Mesodermal cell (in vitro differentiated cells): ENCODE measurements around the gene NEK7.
A peak's percentile ranks its signal among the peaks of the same experiment; 100 is the strongest.

ENCODE experiments used
- H3K27ac ChIP-seq: 2 replicates; pipeline ENCODE4 v1.7.0; 2013; ENCODE audit warnings: mild to moderate bottlenecking, low read depth, low read length, moderate library complexity; ENCODE audit not compliant: severe bottlenecking
- H3K36me3 ChIP-seq: 2 replicates; pipeline ENCODE4 v1.7.1; 2013; ENCODE audit warnings: mild to moderate bottlenecking, low read length, moderate library complexity; ENCODE audit not compliant: control insufficient read depth, insufficient read depth
- H3K4me1 ChIP-seq: one replicate; pipeline ENCODE4 v1.7.1; 2013; ENCODE audit warnings: mild to moderate bottlenecking, low read length; ENCODE audit not compliant: insufficient read depth, control insufficient read depth, poor library complexity, severe bottlenecking
- H3K4me3 ChIP-seq: 2 replicates; pipeline ENCODE4 v1.7.0; 2013; ENCODE audit warnings: low read length, control low read depth, mild to moderate bottlenecking; ENCODE audit not compliant: insufficient read depth, poor library complexity, severe bottlenecking; ENCODE audit errors: extremely low read depth
- H3K9me3 ChIP-seq: 2 replicates; pipeline ENCODE4 v1.7.1; 2013; ENCODE audit warnings: mild to moderate bottlenecking, low read length, moderate library complexity; ENCODE audit not compliant: control insufficient read depth
- WGBS, 2 experiments: methylation state at CpG; one replicate each; pipeline ENCODE4 v1.1.5; 2013; ENCODE audit warnings: missing lambda C conversion rate in 2 of 2; ENCODE audit not compliant: insufficient coverage in 2 of 2; 5-methylcytosine and 5-hydroxymethylcytosine counted together

The NEK7 gene

DNA sequence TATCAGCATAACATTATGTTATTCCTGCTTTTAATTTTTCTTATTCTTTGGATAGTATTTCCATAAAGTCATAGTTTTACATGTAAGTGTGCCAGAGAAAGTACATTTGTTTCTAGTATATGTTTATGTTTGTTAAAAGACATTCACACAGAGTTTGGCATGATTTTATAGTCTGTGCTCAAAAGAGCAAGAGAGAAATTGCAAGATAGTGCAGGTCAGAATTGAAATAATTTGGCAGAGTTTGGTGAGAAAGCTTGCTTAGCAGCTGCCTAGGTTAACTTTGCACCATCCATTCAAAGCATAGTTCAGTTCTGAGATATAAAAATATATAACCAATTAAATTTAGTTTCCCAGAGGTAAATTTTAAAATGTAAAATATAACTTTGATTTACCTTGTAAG is 17.0 kb downstream of the NEK7 start:
- H3K36me3 ChIP-seq = no peaks in the 10 kb centered on the region
- H3K27ac ChIP-seq = no peak overlapping the region
- H3K4me3 ChIP-seq = no peak overlapping the region
- peaks cover 38% of the 10 kb centered on the region for H3K4me1 ChIP-seq
- H3K9me3 ChIP-seq = no peaks in the 10 kb centered on the region

DNA sequence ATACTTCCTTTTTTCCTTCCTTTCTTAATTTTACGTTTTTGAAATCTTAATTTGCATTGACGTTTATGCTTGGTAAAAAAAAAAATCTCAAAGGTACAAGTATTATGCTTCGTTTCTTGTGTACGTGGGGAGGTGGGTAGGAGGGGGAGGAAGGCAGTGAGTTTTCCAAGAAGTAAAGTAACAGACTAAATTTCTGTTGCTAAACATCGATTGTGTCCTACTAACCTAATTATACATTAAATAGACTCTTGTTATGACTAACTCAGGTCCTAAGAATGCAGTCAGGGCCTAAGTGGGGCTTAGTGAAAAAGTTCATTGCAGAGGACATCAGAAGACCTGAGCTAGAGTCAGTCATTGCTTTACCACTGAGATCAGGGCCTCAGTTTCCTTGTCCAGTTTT is 17.5 kb downstream of the NEK7 start:
- Histone ChIP-seq H3K4me1 (peaks cover 34% of the 10 kb centered on the region), H3K27ac (no peak overlapping the region), H3K36me3 (no peaks in the 10 kb centered on the region), H3K4me3 (no peak overlapping the region), H3K9me3 (no peaks in the 10 kb centered on the region)
- 100% methylated on average over 2 of the region's 5 CpGs; no CpG with 5 or more reads in 1 of the 2 experiments for WGBS, 2 experiments

DNA sequence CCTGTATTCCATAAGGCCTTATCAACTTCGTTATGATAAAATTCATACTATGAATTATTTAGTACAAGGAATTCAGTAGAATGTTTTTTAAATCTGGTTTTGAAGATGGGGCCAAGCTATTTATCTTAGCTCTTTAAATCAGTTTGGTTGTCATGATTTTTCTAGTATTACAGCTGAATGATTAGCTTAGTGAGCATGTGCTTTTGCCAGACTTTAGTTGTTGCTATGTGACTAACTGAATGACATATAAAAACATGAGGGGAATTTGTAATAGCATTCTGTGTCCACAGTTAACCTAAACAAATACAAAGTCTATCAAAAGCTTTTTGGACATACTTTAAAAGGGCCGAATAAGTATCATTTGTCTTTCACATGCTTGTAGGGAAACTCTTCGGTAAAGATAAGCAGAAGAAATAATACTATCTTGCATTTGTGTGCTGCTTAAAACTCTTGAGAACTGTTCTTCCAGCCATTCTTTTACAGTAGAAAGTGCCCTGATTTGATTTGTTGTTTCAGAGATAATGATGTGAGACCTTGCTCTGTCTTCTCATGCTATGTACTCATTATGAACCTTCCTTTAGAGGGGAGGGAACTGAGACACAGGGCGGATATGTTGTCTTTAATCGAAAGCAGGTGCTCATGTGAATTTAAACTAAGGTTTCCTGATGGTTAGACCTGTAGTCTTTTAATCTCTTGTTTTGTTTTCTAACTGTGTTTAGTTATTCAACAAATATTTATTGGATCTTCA is 18.8 kb downstream of the NEK7 start:
- Histone ChIP-seq H3K36me3 (no peaks in the 10 kb centered on the region), H3K9me3 (no peaks in the 10 kb centered on the region), H3K4me3 (no peak overlapping the region), H3K27ac (no peak overlapping the region), H3K4me1 (peaks cover 24% of the 10 kb centered on the region)
- WGBS, 2 experiments = no CpG with 5 or more reads among the region's 5 CpGs

DNA sequence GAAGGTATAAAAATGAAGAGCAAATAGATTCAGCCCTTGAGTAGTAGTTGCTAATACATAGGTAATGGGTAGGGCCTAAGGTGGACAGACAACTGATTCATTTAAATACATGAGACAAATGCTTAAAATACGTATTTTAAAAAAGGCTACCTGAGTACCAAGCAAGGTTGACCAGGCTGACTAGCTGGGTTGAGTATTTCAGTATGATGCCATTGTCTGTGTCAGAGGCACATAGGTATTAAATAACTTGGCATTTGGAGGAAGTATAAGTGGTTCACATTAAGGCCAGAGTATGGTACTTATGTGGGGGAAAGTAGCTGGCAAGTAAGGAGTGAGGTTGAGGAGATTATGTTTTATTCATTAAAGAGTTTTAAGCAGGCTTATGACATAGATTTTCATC is 19.4 kb downstream of the NEK7 start:
- no peaks in the 10 kb centered on the region for H3K9me3 ChIP-seq
- no CpG with 5 or more reads among the region's 1 CpG for WGBS, 2 experiments
- no peak overlapping the region for H3K27ac ChIP-seq
- peaks cover 24% of the 10 kb centered on the region for H3K4me1 ChIP-seq
- no peak overlapping the region for H3K4me3 ChIP-seq
- no peaks in the 10 kb centered on the region for H3K36me3 ChIP-seq

DNA sequence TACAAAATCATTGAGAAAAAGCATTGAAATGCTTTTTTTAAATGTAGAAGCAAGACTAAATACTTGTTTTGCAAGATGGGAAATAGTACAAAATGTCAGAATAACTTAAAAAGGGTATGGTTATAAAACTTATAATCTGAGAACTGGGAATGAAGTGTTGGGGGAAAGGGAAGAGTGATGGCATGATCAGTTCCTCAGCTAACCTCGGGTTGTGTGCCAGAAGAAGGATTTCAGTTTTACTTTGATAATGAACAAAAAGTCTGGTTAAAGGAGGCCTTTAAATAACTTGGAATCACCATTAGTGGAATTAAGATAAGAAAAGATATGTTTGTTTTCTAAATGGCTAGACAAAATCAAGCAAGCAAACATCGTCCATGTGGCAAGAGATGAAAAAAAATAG is 20.7 kb downstream of the NEK7 start:
- Histone ChIP-seq H3K27ac (no peak overlapping the region), H3K4me3 (no peak overlapping the region), H3K36me3 (no peaks in the 10 kb centered on the region), H3K9me3 (no peaks in the 10 kb centered on the region), H3K4me1 (peaks cover 17% of the 10 kb centered on the region)
- 86 to 88% methylated on average over 1 of the region's 2 CpGs for WGBS, 2 experiments

DNA sequence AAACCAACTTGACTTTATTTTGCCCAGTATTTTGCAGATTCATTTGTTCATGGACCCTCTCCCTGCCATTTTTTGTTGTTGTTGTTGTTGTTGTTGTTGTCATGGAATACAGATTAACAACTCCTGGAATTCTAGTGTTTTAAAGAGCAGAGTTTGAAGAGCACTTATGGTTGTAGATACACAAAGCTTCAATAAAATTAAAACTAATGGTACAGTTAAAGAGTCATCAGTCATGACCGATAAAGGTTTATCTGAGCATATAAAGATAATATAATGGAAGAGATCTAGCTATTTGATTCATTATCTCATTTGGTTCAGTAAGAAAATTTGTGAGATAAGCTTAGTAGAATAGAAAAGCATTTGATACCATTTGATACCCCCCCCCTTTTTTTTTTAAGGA is 21.8 kb downstream of the NEK7 start:
- H3K27ac ChIP-seq = no peak overlapping the region

DNA sequence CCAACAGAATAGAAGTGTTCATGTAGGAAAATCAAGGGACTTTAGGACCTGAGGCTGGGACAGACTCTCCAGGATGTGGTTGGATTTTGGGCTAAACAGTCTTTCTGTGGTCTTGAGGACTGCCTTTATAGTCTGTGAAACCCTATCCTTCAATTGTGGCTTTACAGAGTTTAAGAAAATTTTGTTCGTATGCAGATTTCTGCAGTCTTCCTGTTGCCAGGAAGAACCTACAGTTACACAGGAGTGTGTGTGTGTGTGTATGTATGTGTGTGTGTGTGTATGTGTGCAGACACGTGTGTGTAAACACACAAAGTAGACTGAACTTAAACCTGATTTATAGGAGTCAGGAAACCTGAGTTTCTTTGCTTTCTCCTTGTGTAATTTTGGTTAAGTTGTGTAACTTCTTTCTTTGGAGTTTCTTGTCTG is 22.8 kb downstream of the NEK7 start:
- 73 to 80% methylated on average over 1 to 2 of the region's 2 CpGs for WGBS, 2 experiments
- Histone ChIP-seq H3K4me1 (peaks cover 13% of the 10 kb centered on the region), H3K4me3 (no peak overlapping the region), H3K36me3 (no peaks in the 10 kb centered on the region), H3K9me3 (no peaks in the 10 kb centered on the region), H3K27ac (peak overlapping the region; percentile 10)

More for the DNA sequence above, 21.8 kb downstream of the NEK7 start:
- WGBS, 2 experiments = no CpG with 5 or more reads among the region's 1 CpG
- no peaks in the 10 kb centered on the region for H3K9me3 ChIP-seq
- H3K36me3 ChIP-seq = no peaks in the 10 kb centered on the region
- H3K4me1 ChIP-seq = peaks cover 17% of the 10 kb centered on the region
- H3K4me3 ChIP-seq = no peak overlapping the region

DNA sequence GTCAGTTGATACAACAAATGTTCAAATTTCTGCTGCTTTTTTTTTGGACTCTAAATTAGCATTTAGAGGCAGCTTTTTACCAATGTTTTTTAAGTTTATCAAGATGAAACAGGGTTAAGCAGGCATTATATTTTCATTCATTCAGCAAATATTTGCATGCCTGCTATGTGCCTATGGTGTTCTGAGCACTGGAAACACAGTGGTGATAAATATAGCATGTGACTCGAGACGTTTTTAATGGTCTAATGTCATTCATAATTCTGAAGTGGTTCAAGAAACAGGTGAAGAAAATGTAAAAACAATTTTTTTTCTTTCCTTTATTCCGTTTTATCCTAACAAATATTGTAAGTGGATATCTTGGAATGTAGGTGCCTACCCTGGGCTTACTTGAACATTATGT is 26.8 kb downstream of the NEK7 start:
- Histone ChIP-seq H3K27ac (no peak overlapping the region), H3K9me3 (no peaks in the 10 kb centered on the region), H3K36me3 (no peaks in the 10 kb centered on the region), H3K4me1 (peaks cover 11% of the 10 kb centered on the region), H3K4me3 (no peak overlapping the region)
- WGBS, 2 experiments = no CpG with 5 or more reads among the region's 3 CpGs

DNA sequence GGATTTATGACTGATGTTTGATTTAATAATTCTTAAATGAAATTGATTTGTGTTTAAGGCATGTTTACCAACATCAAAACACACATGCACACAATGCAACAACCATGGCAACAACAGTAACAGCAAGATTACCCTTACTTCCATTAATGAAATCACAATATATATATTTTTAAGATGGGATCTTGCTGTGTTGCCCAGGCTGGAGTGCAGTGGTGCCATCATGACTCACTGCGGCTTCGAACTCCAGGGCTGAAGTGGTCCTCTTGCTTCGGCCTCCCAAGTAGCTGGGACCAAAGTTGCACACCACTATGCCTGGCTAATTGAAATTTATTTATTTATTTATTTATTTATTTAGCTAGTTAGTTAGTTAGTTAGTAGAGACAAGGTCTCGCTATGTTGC is 27.7 kb downstream of the NEK7 start:
- Histone ChIP-seq H3K36me3 (no peaks in the 10 kb centered on the region), H3K4me1 (peaks cover 9% of the 10 kb centered on the region), H3K9me3 (no peaks in the 10 kb centered on the region), H3K4me3 (no peak overlapping the region), H3K27ac (no peak overlapping the region)
- 100% methylated on average over 2 of the region's 4 CpGs; no CpG with 5 or more reads in 1 of the 2 experiments for WGBS, 2 experiments

DNA sequence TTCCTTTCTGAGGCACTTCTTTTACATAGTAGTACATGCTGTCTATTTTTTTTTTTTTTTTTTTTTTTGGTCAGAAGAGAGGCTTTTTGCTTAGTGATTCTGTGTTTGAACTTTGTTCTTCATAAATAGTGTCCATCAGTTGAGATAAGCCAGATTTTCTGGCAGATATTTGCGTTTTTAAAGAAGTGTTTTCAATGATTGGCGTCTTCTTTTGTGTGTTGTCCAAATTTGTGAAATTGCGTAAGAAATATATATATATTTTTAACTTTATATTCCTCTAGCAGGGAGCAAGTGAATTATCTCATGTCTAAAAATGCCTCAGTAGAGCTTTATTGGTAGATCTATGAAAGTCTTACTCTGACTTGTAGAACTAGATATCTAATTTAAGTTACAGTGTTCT is 28.3 kb downstream of the NEK7 start:
- no peaks in the 10 kb centered on the region for H3K9me3 ChIP-seq
- H3K27ac ChIP-seq = no peak overlapping the region
- H3K4me3 ChIP-seq = no peak overlapping the region
- peaks cover 9% of the 10 kb centered on the region for H3K4me1 ChIP-seq
- H3K36me3 ChIP-seq = no peaks in the 10 kb centered on the region
- 80% methylated on average over 1 of the region's 3 CpGs; no CpG with 5 or more reads in 1 of the 2 experiments for WGBS, 2 experiments

DNA sequence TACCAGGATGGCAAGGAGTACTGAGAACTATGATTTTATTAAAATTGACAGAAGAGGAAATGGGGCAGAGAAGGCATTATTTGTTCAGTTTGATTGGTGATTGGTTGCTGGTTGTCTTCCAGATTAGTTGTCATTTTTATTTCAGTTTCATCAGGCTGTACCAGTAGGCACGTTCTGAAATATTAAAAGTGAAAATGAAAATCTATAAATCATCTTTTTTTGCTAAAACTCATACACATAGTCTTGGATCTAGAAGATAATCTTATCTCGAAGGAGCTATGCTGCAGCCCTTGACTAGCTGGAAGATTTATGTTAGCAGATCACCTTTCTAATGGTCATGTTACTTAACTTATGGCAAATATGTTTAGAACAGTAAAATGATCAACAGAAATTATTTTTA is 29.0 kb downstream of the NEK7 start:
- Histone ChIP-seq H3K27ac (no peak overlapping the region), H3K4me1 (peaks cover 9% of the 10 kb centered on the region), H3K9me3 (no peaks in the 10 kb centered on the region), H3K36me3 (no peaks in the 10 kb centered on the region), H3K4me3 (no peak overlapping the region)
- no CpG with 5 or more reads among the region's 2 CpGs for WGBS, 2 experiments
